GM23248 (cell line): ENCODE results near the gene C1GALT1. TPM values are rescaled to one million over a fixed set of nuclear protein-coding genes. Genes with fewer than 3 reads are reported as not detected.

Source experiments
- DNase-seq: peaks from one replicate; pipeline ENCODE4 v3.0.0-alpha.2; 2015
- H2AFZ ChIP-seq: fragments of 200-600 bp; sonication (generic); 2 replicates; pipeline ENCODE4 v1.6.1; 2016; ENCODE audit warnings: antibody characterized with exemption
- H3F3A ChIP-seq: fragments of 200-600 bp; sonication (generic); 2 replicates; pipeline ENCODE4 v1.6.1; 2016; ENCODE audit warnings: mild to moderate bottlenecking, antibody characterized with exemption, mixed run types; ENCODE audit not compliant: insufficient read depth
- H3K27ac ChIP-seq: fragments of 200-600 bp; sonication (generic); 2 replicates; pipeline ENCODE4 v1.5.1; 2016; ENCODE audit warnings: mild to moderate bottlenecking
- H3K27me3 ChIP-seq: fragments of 200-600 bp; sonication (generic); replicated peaks from 2 replicates; pipeline ENCODE4 v1.6.1; 2016; ENCODE audit warnings: mild to moderate bottlenecking; ENCODE audit not compliant: insufficient read depth
- H3K36me3 ChIP-seq: fragments of 200-600 bp; sonication (generic); 2 replicates; pipeline ENCODE4 v1.6.1; 2016; ENCODE audit warnings: low read depth, mild to moderate bottlenecking
- H3K4me1 ChIP-seq: fragments of 200-600 bp; sonication (generic); 2 replicates; pipeline ENCODE4 v1.6.1; 2016; ENCODE audit warnings: mild to moderate bottlenecking; ENCODE audit not compliant: insufficient read depth
- H3K4me2 ChIP-seq: fragments of 200-600 bp; sonication (generic); one replicate; pipeline ENCODE4 v1.6.1; 2016; ENCODE audit warnings: mild to moderate bottlenecking; ENCODE audit not compliant: unreplicated experiment
- H3K4me3 ChIP-seq: fragments of 200-600 bp; sonication (generic); 2 replicates; pipeline ENCODE4 v1.5.1; 2016; ENCODE audit warnings: mild to moderate bottlenecking
- H3K79me2 ChIP-seq: fragments of 200-600 bp; sonication (generic); 2 replicates; pipeline ENCODE4 v1.6.1; 2016; ENCODE audit warnings: mild to moderate bottlenecking; ENCODE audit not compliant: insufficient read depth
- H3K9ac ChIP-seq: fragments of 200-600 bp; sonication (generic); 2 replicates; pipeline ENCODE4 v1.6.1; 2016; ENCODE audit warnings: mild to moderate bottlenecking
- H3K9me2 ChIP-seq: fragments of 200-600 bp; sonication (generic); 2 replicates; pipeline ENCODE4 v1.6.1; 2016; ENCODE audit warnings: mixed run types, mild to moderate bottlenecking, moderate library complexity; ENCODE audit not compliant: insufficient read depth
- H3K9me3 ChIP-seq: fragments of 200-600 bp; sonication (generic); one replicate; pipeline ENCODE4 v1.6.1; 2017; ENCODE audit warnings: low read depth
- H4K20me1 ChIP-seq: fragments of 200-600 bp; sonication (generic); 2 replicates; pipeline ENCODE4 v1.6.0; 2016; ENCODE audit not compliant: insufficient read depth
- EZH2 ChIP-seq: fragments of 200-600 bp; sonication (generic); IDR thresholded peaks from 2 replicates; pipeline ENCODE4 v1.6.1; 2018; ENCODE audit warnings: antibody characterized with exemption, mild to moderate bottlenecking; ENCODE audit not compliant: insufficient read depth, poor library complexity, severe bottlenecking
- EZH2phosphoT487 ChIP-seq: fragments of 200-600 bp; sonication (generic); IDR thresholded peaks from 2 replicates; pipeline ENCODE4 v1.6.1; 2018; ENCODE audit warnings: antibody characterized with exemption, moderate library complexity, mild to moderate bottlenecking, low read depth; ENCODE audit not compliant: insufficient read depth
- WGBS, 2 experiments: methylation state at CpG; one replicate each; pipeline ENCODE4 v1.1.6; 2015 to 2017; ENCODE audit warnings: low lambda C conversion rate in 2 of 2, low coverage in 1 of 2; ENCODE audit errors: missing lambda C conversion rate in 2 of 2; 5-methylcytosine and 5-hydroxymethylcytosine counted together
- in situ Hi-C: fragments of 300-500 bp; cut with MboI; formaldehyde crosslinking; loops from 2 replicates; pipeline ENCODE4 v1.15.0; 2020
- polyA plus RNA-seq: library from polyadenylated mRNA; unstranded; fragments of >200 nt; fragmentation: Nextera tagmentation; extraction: Ambion mirVana; gene quantifications from 2 replicates; pipeline ENCODE4 v1.2.1, GENCODE V29; 2016
- total RNA-seq: library from RNA; depleted of rRNA; stranded (reverse); fragments of >200 nt; shearing (Covaris generic); gene quantifications from 2 replicates; pipeline ENCODE4 v1.2.3, GENCODE V29; 2014

Gene C1GALT1
- total and polyA plus RNA-seq, 2 experiments from 2014 or later: 72.7 to 75.2 TPM

DNA sequence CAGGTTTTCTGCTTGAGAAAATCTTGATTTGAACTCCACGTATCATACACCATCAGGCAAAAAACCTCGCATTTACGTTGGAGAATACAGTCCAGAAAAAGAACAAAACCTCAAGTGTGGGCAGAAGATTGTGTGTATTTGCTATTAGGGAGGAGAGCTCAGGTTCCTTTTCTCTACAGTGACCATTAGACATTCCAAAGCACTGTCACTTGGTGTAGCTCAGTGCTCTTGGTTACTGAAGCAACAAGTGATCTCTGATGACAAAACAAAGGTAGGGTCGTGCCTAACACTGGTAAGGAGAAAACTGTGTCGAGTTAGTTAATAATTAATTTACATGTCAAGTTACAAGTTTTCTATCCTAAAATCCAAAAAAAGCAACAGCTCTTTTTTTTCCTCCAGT is 72.6 kb downstream of the C1GALT1 start:
- WGBS, 2 experiments: 96 to 98% methylated on average over 5 of the region's 5 CpGs
- no peak overlapping the region for H3K27ac ChIP-seq
- H2AFZ ChIP-seq: no peak overlapping the region
- H3K4me1 ChIP-seq: no peaks in the 10 kb centered on the region
- H3K36me3 ChIP-seq: 0 out of 2 replicates have a peak, but pooled peaks cover 16% of the 10 kb centered on the region
- no peaks in the 10 kb centered on the region for H3F3A ChIP-seq
- no peak overlapping the region for H3K9ac ChIP-seq
- no peak overlapping the region for H3K4me3 ChIP-seq
- H4K20me1 ChIP-seq: 0 out of 2 replicates have a peak, but pooled peaks cover 4% of the 10 kb centered on the region
- no peaks in the 10 kb centered on the region for H3K79me2 ChIP-seq
- in situ Hi-C loops: no loop called here
- H3K4me2 ChIP-seq: no peak overlapping the region
- no peaks in the 10 kb centered on the region for H3K27me3 ChIP-seq
- TF ChIP-seq EZH2phosphoT487 (no peak), EZH2 (no peak)
- H3K9me3 ChIP-seq: no peaks in the 10 kb centered on the region
- no peaks in the 10 kb centered on the region for H3K9me2 ChIP-seq
- no peak for DNase-seq

GRCh38 chr7:7256731-7257274 is 74.5 kb downstream of the C1GALT1 start:
- Histone ChIP-seq H3K4me1 (no peaks in the 10 kb centered on the region), H3F3A (no peaks in the 10 kb centered on the region), H3K4me2 (no peak overlapping the region), H2AFZ (no peak overlapping the region), H3K4me3 (no peak overlapping the region), H3K27ac (no peak overlapping the region), H3K9ac (no peak overlapping the region), H3K27me3 (no peaks in the 10 kb centered on the region), H3K9me2 (no peaks in the 10 kb centered on the region), H3K79me2 (no peaks in the 10 kb centered on the region), H4K20me1 (0 out of 2 replicates have a peak, but pooled peaks cover 4% of the 10 kb centered on the region), H3K9me3 (no peaks in the 10 kb centered on the region), H3K36me3 (0 out of 2 replicates have a peak, but pooled peaks cover 16% of the 10 kb centered on the region)
- no peak for TF ChIP-seq EZH2phosphoT487
- TF ChIP-seq EZH2: no peak
- in situ Hi-C loops: no loop called here
- no peak for DNase-seq
- WGBS, 2 experiments: 94 to 97% methylated on average over 6 of the region's 6 CpGs

DNA sequence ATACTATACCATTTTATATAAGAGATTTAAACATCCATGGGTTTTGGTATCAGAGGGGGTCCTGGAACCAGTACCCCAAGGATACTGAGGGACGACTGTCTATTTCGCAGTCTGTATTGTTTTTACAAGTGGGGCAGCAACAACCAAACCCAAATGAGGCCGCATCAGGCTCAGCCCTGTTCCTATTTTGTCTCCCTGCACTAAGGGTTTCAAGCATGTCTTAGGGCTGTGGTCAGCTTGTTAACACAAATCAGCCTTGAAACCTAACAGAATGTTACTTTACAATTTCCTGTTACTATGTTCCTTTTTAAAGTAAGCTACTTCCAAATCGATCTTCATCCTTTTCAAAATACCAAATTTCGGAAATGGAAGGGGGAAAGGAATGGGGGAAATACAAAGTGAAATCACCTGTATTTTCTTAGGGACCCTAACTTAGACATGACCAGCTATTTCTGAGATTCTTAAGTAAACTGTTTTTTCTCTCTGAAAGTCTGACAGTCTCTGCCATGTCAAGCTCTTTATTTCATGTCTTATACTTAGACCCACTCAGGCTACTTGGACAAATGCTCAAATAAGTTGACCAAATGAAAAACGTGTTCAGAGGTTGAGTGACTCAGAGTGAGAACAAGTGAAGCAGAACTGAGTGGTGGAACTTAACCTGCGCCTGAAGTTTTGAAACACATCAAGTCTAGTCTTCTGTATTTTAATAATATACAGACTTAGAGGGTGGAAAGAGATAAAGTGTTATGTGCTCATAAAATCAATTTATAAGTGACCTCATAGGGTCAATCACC is 75.8 kb downstream of the C1GALT1 start:
- no peak overlapping the region for H3K4me3 ChIP-seq
- no peaks in the 10 kb centered on the region for H3K9me2 ChIP-seq
- no peak overlapping the region for H3K9ac ChIP-seq
- H3K27ac ChIP-seq: no peak overlapping the region
- no peaks in the 10 kb centered on the region for H3K27me3 ChIP-seq
- no peaks in the 10 kb centered on the region for H3K4me1 ChIP-seq
- H2AFZ ChIP-seq: no peak overlapping the region
- no peaks in the 10 kb centered on the region for H3K79me2 ChIP-seq
- no peak for DNase-seq
- H3K9me3 ChIP-seq: no peaks in the 10 kb centered on the region
- no peaks in the 10 kb centered on the region for H4K20me1 ChIP-seq
- no peaks in the 10 kb centered on the region for H3F3A ChIP-seq
- 90 to 93% methylated on average over 7 of the region's 7 CpGs for WGBS, 2 experiments
- 0 out of 2 replicates have a peak, but pooled peaks cover 16% of the 10 kb centered on the region for H3K36me3 ChIP-seq
- in situ Hi-C loops: no loop called here
- no peak overlapping the region for H3K4me2 ChIP-seq
- TF ChIP-seq EZH2phosphoT487 (no peak), EZH2 (no peak)

GRCh38 chr7:7261863-7262262 is 79.5 kb downstream of the C1GALT1 start:
- no peak overlapping the region for H2AFZ ChIP-seq
- H3K4me2 ChIP-seq: no peak overlapping the region
- no peak for DNase-seq
- in situ Hi-C loops: no loop called here
- no peak overlapping the region for H3K27ac ChIP-seq
- H3K9me3 ChIP-seq: no peaks in the 10 kb centered on the region
- no peaks in the 10 kb centered on the region for H4K20me1 ChIP-seq
- no peaks in the 10 kb centered on the region for H3K4me1 ChIP-seq
- H3K4me3 ChIP-seq: no peak overlapping the region
- no peaks in the 10 kb centered on the region for H3K9me2 ChIP-seq
- H3K27me3 ChIP-seq: no peaks in the 10 kb centered on the region
- no peak overlapping the region for H3K9ac ChIP-seq
- TF ChIP-seq EZH2phosphoT487: no peak
- TF ChIP-seq EZH2: no peak
- H3K36me3 ChIP-seq: 0 out of 2 replicates have a peak, but pooled peaks cover 6% of the 10 kb centered on the region
- no peaks in the 10 kb centered on the region for H3F3A ChIP-seq
- H3K79me2 ChIP-seq: no peaks in the 10 kb centered on the region
